Endodermal cell (in vitro differentiated cells): ENCODE results near the gene DCAF11. TPM values are rescaled to one million over a fixed set of nuclear protein-coding genes. Genes with fewer than 3 reads are reported as not detected.

ENCODE experiments used
- DNase-seq: peaks from one replicate; pipeline ENCODE4 v3.0.0-alpha.2; 2017
- H3K27ac ChIP-seq: 2 replicates; pipeline ENCODE4 v1.5.1; 2013; ENCODE audit warnings: mild to moderate bottlenecking, low read depth, low read length, moderate library complexity
- H3K27me3 ChIP-seq: 2 replicates; pipeline ENCODE4 v1.6.1; 2013; ENCODE audit warnings: mild to moderate bottlenecking, low read length, moderate library complexity; ENCODE audit not compliant: insufficient read depth, control insufficient read depth, poor library complexity, severe bottlenecking
- H3K36me3 ChIP-seq: 2 replicates; pipeline ENCODE4 v1.7.0; 2013; ENCODE audit warnings: mild to moderate bottlenecking, low read length, moderate library complexity; ENCODE audit not compliant: control insufficient read depth, insufficient read depth
- H3K4me1 ChIP-seq: one replicate; pipeline ENCODE4 v1.7.0; 2013; ENCODE audit warnings: low read length; ENCODE audit not compliant: control insufficient read depth, insufficient read depth
- H3K4me3 ChIP-seq: 2 replicates; pipeline ENCODE4 v1.5.1; 2013; ENCODE audit warnings: mild to moderate bottlenecking, low read length, moderate library complexity
- H3K9ac ChIP-seq: 2 replicates; pipeline ENCODE4 v1.6.1; 2013; ENCODE audit warnings: mild to moderate bottlenecking, low read length, moderate library complexity; ENCODE audit not compliant: poor library complexity, severe bottlenecking; ENCODE audit errors: extremely low read depth
- H3K9me3 ChIP-seq: 2 replicates; pipeline ENCODE4 v1.6.1; 2013; ENCODE audit warnings: mild to moderate bottlenecking, low read length, moderate library complexity; ENCODE audit not compliant: control insufficient read depth
- H3K27ac Mint-ChIP-seq: 2 replicates; pipeline ENCODE4 v1.8.0; 2020; ENCODE audit warnings: mixed read lengths
- H3K27me3 Mint-ChIP-seq: 2 replicates; pipeline ENCODE4 v1.8.0; 2021; ENCODE audit warnings: mild to moderate bottlenecking, mixed read lengths; ENCODE audit not compliant: insufficient read depth
- H3K36me3 Mint-ChIP-seq: 2 replicates; pipeline ENCODE4 v1.8.0; 2020; ENCODE audit warnings: low read depth, mixed read lengths
- H3K4me1 Mint-ChIP-seq: 2 replicates; pipeline ENCODE4 v1.8.0; 2020; ENCODE audit warnings: mixed read lengths
- H3K4me3 Mint-ChIP-seq: 2 replicates; pipeline ENCODE4 v1.8.0; 2020; ENCODE audit warnings: mild to moderate bottlenecking, moderate library complexity, mixed read lengths
- H3K9me3 Mint-ChIP-seq: 2 replicates; pipeline ENCODE4 v1.8.0; 2020; ENCODE audit warnings: mild to moderate bottlenecking, mixed read lengths
- WGBS, 2 experiments: methylation state at CpG; one replicate each; pipeline versions ENCODE4 v1.1.5 to v1.1.7; 2013; ENCODE audit warnings: missing lambda C conversion rate in 2 of 2, mixed read lengths in 1 of 2; ENCODE audit not compliant: insufficient coverage in 1 of 2, insufficient read length in 1 of 2; 5-methylcytosine and 5-hydroxymethylcytosine counted together
- total RNA-seq, 2 donors: library from RNA; stranded (reverse); fragmentation: NEBNext Ultra II Directional in 1 of 2; extraction: Animal tissue kit (Norgen Biotek cat#: 25700) in 1 of 2; gene quantifications; 2 replicates in 1 of 2; 3 replicates in 1 of 2; pipeline ENCODE4 v1.2.1, GENCODE V29; 2021
- TF ChIP-seq, protein P1 (sequence below): fragments of 200-600 bp; sonication (generic); conservative IDR thresholded peaks from 2 replicates; pipeline ENCODE4 v1.5.0; 2021; ENCODE audit warnings: antibody characterized with exemption, mild to moderate bottlenecking

Gene DCAF11
- total RNA-seq, 2 donors from 2014 or later, result 71.1 to 72.2 TPM

DNA sequence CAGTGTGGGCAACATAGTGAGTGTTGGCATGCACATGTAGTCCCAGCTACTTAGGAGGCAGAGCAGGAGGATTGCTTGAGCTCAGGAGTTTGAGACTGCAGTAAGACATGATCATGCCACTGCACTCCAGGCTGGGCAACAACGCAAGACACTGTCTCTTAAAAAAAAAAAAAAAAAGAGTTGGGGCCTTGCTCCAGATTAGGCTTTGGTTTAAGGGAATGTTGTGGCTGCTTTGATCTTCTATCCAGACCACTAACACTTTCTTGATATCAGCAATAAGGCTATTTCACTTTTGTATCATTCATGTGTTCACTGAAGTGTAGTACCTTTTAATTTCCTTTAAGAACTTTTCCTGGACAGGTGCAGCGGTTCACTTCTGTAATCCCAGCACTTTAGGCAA, 13.1 kb downstream of the DCAF11 start:
- H3K9me3 ChIP-seq, result no peaks in the 10 kb centered on the region
- H3K27me3 Mint-ChIP-seq, result no peaks in the 10 kb centered on the region
- no peak for DNase-seq
- H3K27ac ChIP-seq, result no peak overlapping the region
- no peaks in the 10 kb centered on the region for H3K4me1 ChIP-seq
- TF ChIP-seq, protein P1, sequence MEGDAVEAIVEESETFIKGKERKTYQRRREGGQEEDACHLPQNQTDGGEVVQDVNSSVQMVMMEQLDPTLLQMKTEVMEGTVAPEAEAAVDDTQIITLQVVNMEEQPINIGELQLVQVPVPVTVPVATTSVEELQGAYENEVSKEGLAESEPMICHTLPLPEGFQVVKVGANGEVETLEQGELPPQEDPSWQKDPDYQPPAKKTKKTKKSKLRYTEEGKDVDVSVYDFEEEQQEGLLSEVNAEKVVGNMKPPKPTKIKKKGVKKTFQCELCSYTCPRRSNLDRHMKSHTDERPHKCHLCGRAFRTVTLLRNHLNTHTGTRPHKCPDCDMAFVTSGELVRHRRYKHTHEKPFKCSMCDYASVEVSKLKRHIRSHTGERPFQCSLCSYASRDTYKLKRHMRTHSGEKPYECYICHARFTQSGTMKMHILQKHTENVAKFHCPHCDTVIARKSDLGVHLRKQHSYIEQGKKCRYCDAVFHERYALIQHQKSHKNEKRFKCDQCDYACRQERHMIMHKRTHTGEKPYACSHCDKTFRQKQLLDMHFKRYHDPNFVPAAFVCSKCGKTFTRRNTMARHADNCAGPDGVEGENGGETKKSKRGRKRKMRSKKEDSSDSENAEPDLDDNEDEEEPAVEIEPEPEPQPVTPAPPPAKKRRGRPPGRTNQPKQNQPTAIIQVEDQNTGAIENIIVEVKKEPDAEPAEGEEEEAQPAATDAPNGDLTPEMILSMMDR, result no peak
- no peak overlapping the region for H3K4me3 Mint-ChIP-seq
- H3K36me3 Mint-ChIP-seq, result peaks cover 14% of the 10 kb centered on the region
- 97 to 100% methylated on average over 1 to 2 of the region's 2 CpGs for WGBS, 2 experiments
- H3K27me3 ChIP-seq, result no peaks in the 10 kb centered on the region
- no peak overlapping the region for H3K27ac Mint-ChIP-seq
- H3K9me3 Mint-ChIP-seq, result no peaks in the 10 kb centered on the region
- H3K4me3 ChIP-seq, result no peak overlapping the region
- H3K4me1 Mint-ChIP-seq, result peaks cover 4% of the 10 kb centered on the region
- H3K36me3 ChIP-seq, result peaks cover 16% of the 10 kb centered on the region
- no peak overlapping the region for H3K9ac ChIP-seq

DNA sequence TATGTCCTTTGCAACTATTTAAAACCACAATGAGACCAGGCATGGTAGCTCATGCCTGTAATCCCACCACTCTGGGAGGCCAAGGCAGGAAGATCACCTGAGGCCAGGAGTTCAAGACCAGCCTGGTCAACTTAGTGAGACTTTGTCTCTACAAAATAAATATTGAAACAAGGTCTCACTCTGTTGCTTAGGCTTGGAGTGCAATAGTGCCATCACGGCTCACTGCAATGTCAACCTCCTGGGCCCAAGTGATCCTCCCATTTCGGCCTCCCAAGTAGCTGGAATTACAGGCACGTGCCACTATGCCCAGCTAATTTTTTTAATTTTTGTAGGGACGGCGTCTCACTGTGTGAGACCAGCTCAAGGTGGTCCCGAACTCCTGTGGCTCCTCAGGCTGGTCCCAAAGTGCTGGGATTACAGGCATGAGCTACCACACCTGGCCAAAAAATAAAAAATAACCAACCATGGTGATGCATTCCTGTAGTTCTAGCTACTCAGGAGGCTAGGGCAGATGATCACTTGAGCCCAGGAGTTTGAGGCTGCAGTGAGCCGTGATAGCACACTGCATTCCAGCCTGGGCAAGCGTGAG, 14.9 kb downstream of the DCAF11 start:
- H3K9me3 Mint-ChIP-seq, result no peaks in the 10 kb centered on the region
- Histone ChIP-seq H3K4me1 (no peaks in the 10 kb centered on the region), H3K9me3 (no peaks in the 10 kb centered on the region), H3K27ac (no peak overlapping the region), H3K9ac (no peak overlapping the region), H3K36me3 (peaks cover under 1% of the 10 kb centered on the region), H3K4me3 (no peak overlapping the region), H3K27me3 (no peaks in the 10 kb centered on the region)
- H3K4me3 Mint-ChIP-seq, result no peak overlapping the region
- 87 to 90% methylated on average over 5 to 8 of the region's 8 CpGs for WGBS, 2 experiments
- TF ChIP-seq, protein P1, result no peak
- no peak overlapping the region for H3K27ac Mint-ChIP-seq
- no peaks in the 10 kb centered on the region for H3K4me1 Mint-ChIP-seq
- DNase-seq, result no peak
- H3K27me3 Mint-ChIP-seq, result no peaks in the 10 kb centered on the region
- peaks cover 4% of the 10 kb centered on the region for H3K36me3 Mint-ChIP-seq

DNA sequence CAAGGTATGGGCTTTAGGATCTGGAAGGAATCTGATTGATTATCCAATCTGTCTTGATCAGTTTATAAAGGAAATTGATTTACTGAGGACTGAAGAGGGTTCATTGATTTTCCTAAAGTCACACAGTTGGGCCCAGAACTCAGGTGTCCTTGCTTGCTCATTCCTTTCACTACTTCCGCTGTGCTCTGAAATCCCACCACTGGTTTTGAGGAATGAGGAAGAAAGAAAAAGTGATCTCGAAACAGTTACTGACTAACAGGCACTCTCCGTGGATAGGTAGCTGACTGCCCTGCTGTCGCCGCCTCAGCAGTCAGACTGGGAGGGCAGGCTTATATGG, 15.8 kb downstream of the DCAF11 start, which contains the start of gene FITM1:
Gene FITM1, plus strand, starts transcription at position 280 of the 337 bp plus-strand sequence. CDS start 905 bp downstream, outside the sequence.
- Mint-ChIP-seq H3K27ac (no peak within 1 kb of the TSS), H3K9me3 (no peaks in the 10 kb centered on the region), H3K27me3 (no peaks in the 10 kb centered on the region), H3K36me3 (no peaks in the 10 kb centered on the region), H3K4me3 (no peak within 1 kb of the TSS), H3K4me1 (peaks cover 2% of the 10 kb centered on the region)
- 82 to 94% methylated on average over 3 to 5 of the region's 5 CpGs for WGBS, 2 experiments
- Histone ChIP-seq H3K4me1 (no peaks in the 10 kb centered on the region), H3K27ac (no peak within 1 kb of the TSS), H3K9me3 (no peaks in the 10 kb centered on the region), H3K9ac (no peak within 1 kb of the TSS), H3K27me3 (no peaks in the 10 kb centered on the region), H3K4me3 (no peak within 1 kb of the TSS), H3K36me3 (no peaks in the 10 kb centered on the region)
- no peak for DNase-seq
- TF ChIP-seq, protein P1, result no peak
